HepG2 (cell line): Measurements from ENCODE around the gene CTNNA2. TPM values are rescaled to one million over a fixed set of nuclear protein-coding genes. Genes with fewer than 3 reads are reported as not detected.
A peak's percentile ranks its signal among the peaks of the same experiment; 100 is the strongest.

Experiments
- ATAC-seq: fragments of 200-7000 bp; cut with Tn5 transposase; 3 replicates; pipeline ENCODE4 v1.9.1; 2020; ENCODE audit warnings: mild to moderate bottlenecking, moderate library complexity
- BruUV-seq: library from RNA; stranded (reverse); fragments of 400-500 nt; replicated peaks from 2 replicates; lab custom pipeline; 2021; lab: Mats Ljungman, UMichigan
- CTCF ChIA-PET: fragments of 300-600 bp; formaldehyde crosslinking; extraction: SDS; loops from one replicate; lab custom pipeline; 2021; ENCODE audit warnings: low total read pairs, inconsistent platforms, low intra/inter-chr PET ratio; lab: Yijun Ruan, JAX
- POLR2A ChIA-PET: fragments of 350-600 bp; sonication (Branson Sonifier 250); formaldehyde crosslinking; loops from one replicate; lab custom pipeline; 2020; ENCODE audit warnings: antibody characterized with exemption, inconsistent platforms; lab: Yijun Ruan, JAX
- DNase-seq: peaks from one replicate; pipeline ENCODE4 v3.0.0-alpha.2; 2015; ENCODE audit warnings: low spot score
- FAIRE-seq: peaks from 3 replicates; lab custom pipeline; 2011; peaks lifted over from hg19 to GRCh38; lab: Jason Lieb, UNC
- H2AFZ ChIP-seq: one replicate; pipeline ENCODE4 v1.6.1; 2011; ENCODE audit warnings: low read length, inconsistent platforms
- H3K27ac ChIP-seq: fragments of 300-600 bp; 3 replicates; pipeline ENCODE4 v1.8.0; 2011; ENCODE audit warnings: mixed run types, mild to moderate bottlenecking, mixed read lengths, low read length, inconsistent platforms; ENCODE audit not compliant: insufficient read depth; ENCODE audit errors: extremely low read length
- H3K27me3 ChIP-seq, 2 experiments: fragments of 200-600 bp in 1 of 2; 2 replicates in 1 of 2; 3 replicates in 1 of 2; pipeline versions ENCODE4 v1.6.0 to v1.8.0; 2011; ENCODE audit warnings: low read length in 2 of 2, mild to moderate bottlenecking in 2 of 2, moderate library complexity in 2 of 2, inconsistent platforms in 1 of 2; ENCODE audit not compliant: insufficient read depth in 2 of 2, control insufficient read depth in 1 of 2
- H3K36me3 ChIP-seq, 2 experiments: fragments of 200-600 bp in 1 of 2; replicated peaks in 1 of 2; 2 replicates in 1 of 2; 3 replicates in 1 of 2; pipeline versions ENCODE4 v1.5.1 to v1.8.0; 2011; ENCODE audit warnings: low read length in 2 of 2, inconsistent platforms in 1 of 2; ENCODE audit not compliant: insufficient read depth in 2 of 2, control insufficient read depth in 1 of 2
- H3K4me1 ChIP-seq: 2 replicates; pipeline ENCODE4 v1.5.1; 2012; ENCODE audit warnings: low read length, inconsistent platforms; ENCODE audit not compliant: insufficient read depth
- H3K4me2 ChIP-seq: 2 replicates; pipeline ENCODE4 v1.6.0; 2011; ENCODE audit warnings: low read depth, low read length, inconsistent platforms
- H3K4me3 ChIP-seq, 3 experiments: fragments of 200-600 bp in 1 of 3; sonication (generic), shearing (Covaris generic) in 1 of 3; replicated peaks in 1 of 3; 2 replicates each; pipeline ENCODE4 v1.5.1; 2011 to 2016; ENCODE audit warnings: low read length in 3 of 3, inconsistent platforms in 2 of 3, low read depth in 2 of 3, mild to moderate bottlenecking in 2 of 3, control low read depth in 1 of 3, mixed read lengths in 1 of 3; ENCODE audit not compliant: insufficient read depth in 1 of 3
- H3K79me2 ChIP-seq: one replicate; pipeline ENCODE4 v1.6.1; 2011; ENCODE audit warnings: low read length, inconsistent platforms; ENCODE audit not compliant: insufficient read depth
- H3K9ac ChIP-seq: 2 replicates; pipeline ENCODE4 v1.6.0; 2011; ENCODE audit warnings: mild to moderate bottlenecking, low read depth, low read length, inconsistent platforms; ENCODE audit not compliant: insufficient read depth
- H3K9me3 ChIP-seq: 2 replicates; pipeline ENCODE4 v1.5.1; 2012; ENCODE audit warnings: mild to moderate bottlenecking, low read length
- H4K20me1 ChIP-seq: 2 replicates; pipeline ENCODE4 v1.6.0; 2011; ENCODE audit warnings: inconsistent platforms, mild to moderate bottlenecking, low read length, moderate library complexity; ENCODE audit not compliant: insufficient read depth
- ATF7 ChIP-seq, 2 experiments: fragments of 450-650 bp in 1 of 2; sonication (generic) in 1 of 2; formaldehyde crosslinking in 1 of 2; IDR thresholded peaks; 2 replicates each; pipeline versions ENCODE4 v1.4.0 to v1.6.1; 2016 to 2020; ENCODE audit warnings: antibody characterized with exemption in 1 of 2, mild to moderate bottlenecking in 1 of 2, missing genetic modification reagents in 1 of 2
- CREB1 ChIP-seq, 2 experiments: fragments of 450-650 bp in 1 of 2; IDR thresholded peaks; 2 replicates each; pipeline ENCODE4 v1.6.1; 2016 to 2017; ENCODE audit warnings: control low read depth in 1 of 2, mild to moderate bottlenecking in 1 of 2, missing compliant biosample characterization in 1 of 2, missing genetic modification characterization in 1 of 2
- HNF4G ChIP-seq, 2 experiments: sonication (generic) in 1 of 2; formaldehyde crosslinking in 1 of 2; IDR thresholded peaks; 2 replicates each; pipeline versions ENCODE4 v1.4.0 to v1.6.1; 2011 to 2020; ENCODE audit warnings: borderline replicate concordance in 2 of 2, low read depth in 2 of 2, mild to moderate bottlenecking in 2 of 2, low read length in 1 of 2, missing genetic modification reagents in 1 of 2, moderate library complexity in 1 of 2
- KDM1A ChIP-seq: IDR thresholded peaks from 2 replicates; pipeline ENCODE4 v1.6.1; 2016; ENCODE audit warnings: missing compliant biosample characterization
- MAFG ChIP-seq: sonication (generic); formaldehyde crosslinking; IDR thresholded peaks from 2 replicates; pipeline ENCODE4 v1.5.1; 2020; ENCODE audit warnings: mild to moderate bottlenecking, missing genetic modification reagents
- ZNF337 ChIP-seq: sonication (generic); formaldehyde crosslinking; IDR thresholded peaks from 2 replicates; pipeline ENCODE4 v1.5.1; 2020; ENCODE audit warnings: missing genetic modification reagents, low read depth, mild to moderate bottlenecking, borderline replicate concordance
- ZNF781 ChIP-seq: sonication (generic); formaldehyde crosslinking; IDR thresholded peaks from 2 replicates; pipeline ENCODE4 v1.5.1; 2020; ENCODE audit warnings: borderline replicate concordance, mild to moderate bottlenecking, missing genetic modification reagents; ENCODE audit errors: not compliant biosample characterization
- ZNF792 ChIP-seq: IDR thresholded peaks from 2 replicates; pipeline ENCODE4 v1.6.1; 2016
- WGBS: methylation state at CpG from one replicate; pipeline ENCODE4 v1.1.6; 2017; ENCODE audit warnings: low lambda C conversion rate; 5-methylcytosine and 5-hydroxymethylcytosine counted together
- in situ Hi-C: cut with HindIII; loops from 2 replicates; pipeline ENCODE4 v1.10.0; 2017; ENCODE audit warnings: low pct_unique_long_range_greater_than_20kb; ENCODE audit not compliant: extremely low pct_ligation_motif_present
- intact Hi-C: fragments of 100-400 bp; cut with micrococcal nuclease; formaldehyde crosslinking; loops from one replicate; pipeline ENCODE4 v1.10.0; 2022; ENCODE audit not compliant: unreplicated experiment
- polyA plus RNA-seq, 8 experiments: library from polyadenylated mRNA; depleted of rRNA in 3 of 8; stranded (reverse) in 7 of 8; unstranded in 1 of 8; fragments of >200 nt; fragmentation: Illumina TruSeq in 4 of 8; extraction: Trizol in 4 of 8; gene quantifications; 2 replicates each; pipeline versions ENCODE4 v1.2.1 to v1.2.3, GENCODE V29; 2011 to 2016; ENCODE audit warnings: low read depth in 4 of 8, missing spikeins in 1 of 8, mixed read lengths in 1 of 8; ENCODE audit not compliant: insufficient read depth in 1 of 8
- total RNA-seq, 5 experiments: library from RNA; depleted of rRNA; stranded (reverse); fragments of >200 nt; fragmentation: Illumina TruSeq; extraction: Trizol; gene quantifications; 2 replicates each; pipeline ENCODE4 v1.2.3, GENCODE V29; 2016; ENCODE audit warnings: low read depth in 1 of 5
- TF ChIP-seq, protein P1 (sequence below): sonication (generic); formaldehyde crosslinking; IDR thresholded peaks from 2 replicates; pipeline ENCODE4 v1.4.0; 2020; ENCODE audit warnings: missing genetic modification reagents, borderline replicate concordance
- TF ChIP-seq, protein P2 (sequence below): sonication (generic); formaldehyde crosslinking; IDR thresholded peaks from 2 replicates; pipeline ENCODE4 v1.5.1; 2020; ENCODE audit warnings: missing genetic modification reagents, mild to moderate bottlenecking, borderline replicate concordance
- TF ChIP-seq, protein P3 (sequence below), 2 experiments: IDR thresholded peaks; 2 replicates each; pipeline ENCODE4 v1.6.1; 2011 to 2012; ENCODE audit warnings: low read length in 2 of 2, borderline replicate concordance in 1 of 2, low read depth in 1 of 2, mild to moderate bottlenecking in 1 of 2, moderate library complexity in 1 of 2

Gene CTNNA2
- total and polyA plus RNA-seq, 2 of the 13 experiments (the other 11 are each of a cell fraction or from before 2014, with no cell fraction given): not detected

DNA sequence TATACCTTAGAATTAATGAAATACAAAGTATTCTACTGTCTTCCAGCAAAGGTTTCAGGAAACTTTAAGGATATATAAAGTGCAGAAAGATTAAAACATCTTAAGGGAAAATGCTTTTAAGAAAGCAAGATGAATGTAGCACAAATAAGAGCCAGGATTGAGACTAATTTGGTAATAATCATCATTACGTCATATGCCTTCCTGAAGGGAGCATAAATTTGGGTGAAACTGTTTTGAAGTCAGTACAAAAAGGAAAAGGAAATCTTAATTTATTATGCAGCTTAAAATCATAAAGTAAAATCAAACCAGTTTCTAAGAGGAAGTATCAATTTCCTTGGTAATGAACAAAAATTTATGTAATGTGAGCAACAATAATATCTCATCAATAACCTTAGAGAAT lies 221.7 kb downstream of the CTNNA2 start:
- no peak overlapping the region for H3K27ac ChIP-seq
- no peak overlapping the region for H3K9ac ChIP-seq
- H2AFZ ChIP-seq: no peak overlapping the region
- no peak for TF ChIP-seq KDM1A
- peak; percentile 93 for TF ChIP-seq ATF7 (IDR thresholded peaks at IDR 0.05)
- no peak for TF ChIP-seq ATF7 (CRISPR knock-in tag; IDR thresholded peaks at IDR 0.05)
- TF ChIP-seq ZNF337 (CRISPR knock-in tag): no peak
- TF ChIP-seq CREB1 (IDR thresholded peaks at IDR 0.05): peak; percentile 68
- no peak for TF ChIP-seq CREB1 (CRISPR knock-in tag; IDR thresholded peaks at IDR 0.05)
- TF ChIP-seq MAFG (CRISPR knock-in tag): no peak
- no peak for TF ChIP-seq ZNF781 (CRISPR knock-in tag)
- no peak for TF ChIP-seq HNF4G (IDR thresholded peaks at IDR 0.05; ENCODE audit: borderline replicate concordance, low read depth, low read length)
- TF ChIP-seq HNF4G (CRISPR knock-in tag; IDR thresholded peaks at IDR 0.05; ENCODE audit: borderline replicate concordance, low read depth): no peak
- TF ChIP-seq, protein P1, sequence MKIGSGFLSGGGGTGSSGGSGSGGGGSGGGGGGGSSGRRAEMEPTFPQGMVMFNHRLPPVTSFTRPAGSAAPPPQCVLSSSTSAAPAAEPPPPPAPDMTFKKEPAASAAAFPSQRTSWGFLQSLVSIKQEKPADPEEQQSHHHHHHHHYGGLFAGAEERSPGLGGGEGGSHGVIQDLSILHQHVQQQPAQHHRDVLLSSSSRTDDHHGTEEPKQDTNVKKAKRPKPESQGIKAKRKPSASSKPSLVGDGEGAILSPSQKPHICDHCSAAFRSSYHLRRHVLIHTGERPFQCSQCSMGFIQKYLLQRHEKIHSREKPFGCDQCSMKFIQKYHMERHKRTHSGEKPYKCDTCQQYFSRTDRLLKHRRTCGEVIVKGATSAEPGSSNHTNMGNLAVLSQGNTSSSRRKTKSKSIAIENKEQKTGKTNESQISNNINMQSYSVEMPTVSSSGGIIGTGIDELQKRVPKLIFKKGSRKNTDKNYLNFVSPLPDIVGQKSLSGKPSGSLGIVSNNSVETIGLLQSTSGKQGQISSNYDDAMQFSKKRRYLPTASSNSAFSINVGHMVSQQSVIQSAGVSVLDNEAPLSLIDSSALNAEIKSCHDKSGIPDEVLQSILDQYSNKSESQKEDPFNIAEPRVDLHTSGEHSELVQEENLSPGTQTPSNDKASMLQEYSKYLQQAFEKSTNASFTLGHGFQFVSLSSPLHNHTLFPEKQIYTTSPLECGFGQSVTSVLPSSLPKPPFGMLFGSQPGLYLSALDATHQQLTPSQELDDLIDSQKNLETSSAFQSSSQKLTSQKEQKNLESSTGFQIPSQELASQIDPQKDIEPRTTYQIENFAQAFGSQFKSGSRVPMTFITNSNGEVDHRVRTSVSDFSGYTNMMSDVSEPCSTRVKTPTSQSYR (CRISPR knock-in tag): no peak
- TF ChIP-seq ZNF792 (CRISPR knock-in tag): no peak
- TF ChIP-seq, protein P2, sequence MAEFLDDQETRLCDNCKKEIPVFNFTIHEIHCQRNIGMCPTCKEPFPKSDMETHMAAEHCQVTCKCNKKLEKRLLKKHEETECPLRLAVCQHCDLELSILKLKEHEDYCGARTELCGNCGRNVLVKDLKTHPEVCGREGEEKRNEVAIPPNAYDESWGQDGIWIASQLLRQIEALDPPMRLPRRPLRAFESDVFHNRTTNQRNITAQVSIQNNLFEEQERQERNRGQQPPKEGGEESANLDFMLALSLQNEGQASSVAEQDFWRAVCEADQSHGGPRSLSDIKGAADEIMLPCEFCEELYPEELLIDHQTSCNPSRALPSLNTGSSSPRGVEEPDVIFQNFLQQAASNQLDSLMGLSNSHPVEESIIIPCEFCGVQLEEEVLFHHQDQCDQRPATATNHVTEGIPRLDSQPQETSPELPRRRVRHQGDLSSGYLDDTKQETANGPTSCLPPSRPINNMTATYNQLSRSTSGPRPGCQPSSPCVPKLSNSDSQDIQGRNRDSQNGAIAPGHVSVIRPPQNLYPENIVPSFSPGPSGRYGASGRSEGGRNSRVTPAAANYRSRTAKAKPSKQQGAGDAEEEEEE (CRISPR knock-in tag): no peak
- TF ChIP-seq, protein P3, sequence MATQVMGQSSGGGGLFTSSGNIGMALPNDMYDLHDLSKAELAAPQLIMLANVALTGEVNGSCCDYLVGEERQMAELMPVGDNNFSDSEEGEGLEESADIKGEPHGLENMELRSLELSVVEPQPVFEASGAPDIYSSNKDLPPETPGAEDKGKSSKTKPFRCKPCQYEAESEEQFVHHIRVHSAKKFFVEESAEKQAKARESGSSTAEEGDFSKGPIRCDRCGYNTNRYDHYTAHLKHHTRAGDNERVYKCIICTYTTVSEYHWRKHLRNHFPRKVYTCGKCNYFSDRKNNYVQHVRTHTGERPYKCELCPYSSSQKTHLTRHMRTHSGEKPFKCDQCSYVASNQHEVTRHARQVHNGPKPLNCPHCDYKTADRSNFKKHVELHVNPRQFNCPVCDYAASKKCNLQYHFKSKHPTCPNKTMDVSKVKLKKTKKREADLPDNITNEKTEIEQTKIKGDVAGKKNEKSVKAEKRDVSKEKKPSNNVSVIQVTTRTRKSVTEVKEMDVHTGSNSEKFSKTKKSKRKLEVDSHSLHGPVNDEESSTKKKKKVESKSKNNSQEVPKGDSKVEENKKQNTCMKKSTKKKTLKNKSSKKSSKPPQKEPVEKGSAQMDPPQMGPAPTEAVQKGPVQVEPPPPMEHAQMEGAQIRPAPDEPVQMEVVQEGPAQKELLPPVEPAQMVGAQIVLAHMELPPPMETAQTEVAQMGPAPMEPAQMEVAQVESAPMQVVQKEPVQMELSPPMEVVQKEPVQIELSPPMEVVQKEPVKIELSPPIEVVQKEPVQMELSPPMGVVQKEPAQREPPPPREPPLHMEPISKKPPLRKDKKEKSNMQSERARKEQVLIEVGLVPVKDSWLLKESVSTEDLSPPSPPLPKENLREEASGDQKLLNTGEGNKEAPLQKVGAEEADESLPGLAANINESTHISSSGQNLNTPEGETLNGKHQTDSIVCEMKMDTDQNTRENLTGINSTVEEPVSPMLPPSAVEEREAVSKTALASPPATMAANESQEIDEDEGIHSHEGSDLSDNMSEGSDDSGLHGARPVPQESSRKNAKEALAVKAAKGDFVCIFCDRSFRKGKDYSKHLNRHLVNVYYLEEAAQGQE (IDR thresholded peaks at IDR 0.05; ENCODE audit: borderline replicate concordance in 1 of 2, low read depth in 1 of 2, low read length in 2 of 2): no peak
- no peak for FAIRE-seq
- no peak for DNase-seq
- no peaks in the 10 kb centered on the region for H3K79me2 ChIP-seq
- no peaks in the 10 kb centered on the region for H3K9me3 ChIP-seq
- CTCF ChIA-PET: no interaction called here
- no peaks in the 10 kb centered on the region for H4K20me1 ChIP-seq
- H3K36me3 ChIP-seq: no peaks in the 10 kb centered on the region
- no peaks in the 10 kb centered on the region for H3K27me3 ChIP-seq
- 5% methylated on average over 1 of the region's 1 CpG for WGBS
- POLR2A ChIA-PET: no interaction called here
- H3K4me2 ChIP-seq: no peak overlapping the region
- ATAC-seq: no peak
- in situ Hi-C loops: no loop called here
- intact Hi-C loops: no loop called here
- BruUV-seq: no TSS peak
- H3K4me3 ChIP-seq: no peak overlapping the region
- H3K4me1 ChIP-seq: no peaks in the 10 kb centered on the region
